GM12878 (cell line): ENCODE results near the gene EMP2.

Experiments
- FOXK2 ChIP-seq: fragments of 450-650 bp; IDR thresholded peaks from 2 replicates; pipeline ENCODE4 v1.6.1; 2017; ENCODE audit warnings: mild to moderate bottlenecking, moderate library complexity
- MYC ChIP-seq: IDR thresholded peaks from 2 replicates; pipeline ENCODE4 v1.6.1; 2011; ENCODE audit warnings: mild to moderate bottlenecking, low read length, moderate library complexity, inconsistent platforms; ENCODE audit not compliant: insufficient read depth, insufficient replicate concordance, insufficient read length, severe bottlenecking
- NBN ChIP-seq: fragments of 450-650 bp; IDR thresholded peaks from 2 replicates; pipeline ENCODE4 v1.6.1; 2016
- TF ChIP-seq, protein P1 (sequence below), 3 experiments: IDR thresholded peaks in 2 of 3; conservative IDR thresholded peaks in 1 of 3; 2 replicates each; pipeline ENCODE4 v1.5.1; 2011; ENCODE audit warnings: low read depth in 3 of 3, low read length in 3 of 3, mild to moderate bottlenecking in 3 of 3, control low read depth in 2 of 3, moderate library complexity in 2 of 3, inconsistent platforms in 1 of 3, mixed read lengths in 1 of 3; ENCODE audit not compliant: control insufficient read depth in 2 of 3, insufficient read depth in 1 of 3; ENCODE audit errors: extremely low read depth in 1 of 3

DNA sequence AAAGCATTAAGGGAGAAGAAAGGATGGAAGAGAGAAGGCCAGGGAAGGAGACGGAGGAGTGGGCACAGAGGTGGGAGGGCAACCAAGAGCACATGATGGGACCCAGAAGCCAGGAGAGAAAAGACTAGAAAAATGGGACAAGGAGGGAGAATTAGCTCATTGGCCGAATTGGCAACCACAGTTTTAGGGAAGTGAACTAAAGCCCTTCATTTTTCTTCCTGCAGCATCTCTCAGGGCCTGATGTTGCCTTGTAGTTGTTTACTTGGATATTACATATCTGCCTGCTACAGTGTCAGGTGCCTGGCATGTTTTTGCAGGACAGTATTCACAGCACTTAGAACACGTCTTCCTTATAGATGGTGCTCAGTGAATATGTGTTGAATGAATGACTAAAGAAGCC lies 19.0 kb downstream of the EMP2 start:
- TF ChIP-seq, protein P1, sequence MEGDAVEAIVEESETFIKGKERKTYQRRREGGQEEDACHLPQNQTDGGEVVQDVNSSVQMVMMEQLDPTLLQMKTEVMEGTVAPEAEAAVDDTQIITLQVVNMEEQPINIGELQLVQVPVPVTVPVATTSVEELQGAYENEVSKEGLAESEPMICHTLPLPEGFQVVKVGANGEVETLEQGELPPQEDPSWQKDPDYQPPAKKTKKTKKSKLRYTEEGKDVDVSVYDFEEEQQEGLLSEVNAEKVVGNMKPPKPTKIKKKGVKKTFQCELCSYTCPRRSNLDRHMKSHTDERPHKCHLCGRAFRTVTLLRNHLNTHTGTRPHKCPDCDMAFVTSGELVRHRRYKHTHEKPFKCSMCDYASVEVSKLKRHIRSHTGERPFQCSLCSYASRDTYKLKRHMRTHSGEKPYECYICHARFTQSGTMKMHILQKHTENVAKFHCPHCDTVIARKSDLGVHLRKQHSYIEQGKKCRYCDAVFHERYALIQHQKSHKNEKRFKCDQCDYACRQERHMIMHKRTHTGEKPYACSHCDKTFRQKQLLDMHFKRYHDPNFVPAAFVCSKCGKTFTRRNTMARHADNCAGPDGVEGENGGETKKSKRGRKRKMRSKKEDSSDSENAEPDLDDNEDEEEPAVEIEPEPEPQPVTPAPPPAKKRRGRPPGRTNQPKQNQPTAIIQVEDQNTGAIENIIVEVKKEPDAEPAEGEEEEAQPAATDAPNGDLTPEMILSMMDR (IDR thresholded peaks at IDR 0.05 in 2 of 3, conservative IDR thresholded peaks at IDR 0.05 in 1 of 3; ENCODE audit: control insufficient read depth in 2 of 3, extremely low read depth in 1 of 3, insufficient read depth in 1 of 3, low read depth in 3 of 3, low read length in 3 of 3): no peak
- TF ChIP-seq NBN: no peak
- TF ChIP-seq MYC: no peak
- TF ChIP-seq FOXK2: no peak
